HL-60 (cell line): ENCODE results near the gene ARID2.

ENCODE experiments used
- DNase-seq, 2 experiments: peaks; one replicate each; pipeline ENCODE4 v3.0.0-alpha.2; 2010 to 2020; ENCODE audit warnings: low read depth in 1 of 2, low spot score in 1 of 2
- H3K27ac ChIP-seq: fragments of 250-450 bp; sonication (Bioruptor Pico); replicated peaks from 2 replicates; pipeline ENCODE4 v1.5.1; 2020; ENCODE audit warnings: mild to moderate bottlenecking, moderate library complexity
- H3K27me3 ChIP-seq: fragments of 250-450 bp; sonication (Bioruptor Pico); 2 replicates; pipeline ENCODE4 v1.5.1; 2021; ENCODE audit warnings: mild to moderate bottlenecking, moderate library complexity; ENCODE audit not compliant: insufficient read depth, poor library complexity, severe bottlenecking
- H3K4me3 ChIP-seq: replicated peaks from 2 replicates; pipeline ENCODE4 v1.5.1; 2011; ENCODE audit warnings: mild to moderate bottlenecking, control low read depth, low read length; ENCODE audit not compliant: insufficient read depth
- GABPA ChIP-seq: IDR thresholded peaks from 2 replicates; pipeline ENCODE4 v1.6.1; 2012; ENCODE audit warnings: low read depth
- POLR2AphosphoS5 ChIP-seq: IDR thresholded peaks from 2 replicates; pipeline ENCODE4 v1.6.1; 2012; ENCODE audit warnings: low read depth
- SPI1 ChIP-seq: IDR thresholded peaks from 2 replicates; pipeline ENCODE4 v1.6.1; 2012; ENCODE audit warnings: low read depth, mild to moderate bottlenecking, borderline replicate concordance
- TF ChIP-seq, protein P1 (sequence below): IDR thresholded peaks from 2 replicates; pipeline ENCODE4 v1.6.1; 2012; ENCODE audit warnings: low read depth; ENCODE audit not compliant: insufficient replicate concordance
- TF ChIP-seq, protein P2 (sequence below): IDR thresholded peaks from one replicate; pipeline ENCODE4 v1.5.1; 2011; ENCODE audit warnings: low read length, control low read depth, inconsistent platforms; ENCODE audit not compliant: insufficient read depth

Gene ARID2

DNA sequence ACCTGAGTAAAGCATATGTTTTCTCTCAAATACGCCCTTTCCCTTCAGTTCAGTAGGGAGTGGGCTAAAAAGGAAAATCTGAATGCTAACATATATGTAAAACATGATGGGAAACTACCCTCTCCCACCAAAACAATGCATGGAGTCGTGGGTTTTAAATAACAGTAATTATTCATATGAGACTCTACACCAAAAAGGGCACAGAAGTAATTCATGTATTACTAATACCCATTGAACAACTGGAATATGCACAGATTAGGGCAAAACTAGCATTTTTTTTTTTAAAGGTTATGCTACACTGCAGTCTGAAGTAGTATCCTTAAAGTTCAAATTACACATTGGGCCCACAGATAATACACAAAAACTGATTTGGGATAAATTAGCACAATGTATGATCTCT is 8.1 kb upstream of the ARID2 start:
- no peak for TF ChIP-seq GABPA
- TF ChIP-seq POLR2AphosphoS5, result no peak
- TF ChIP-seq, protein P1, sequence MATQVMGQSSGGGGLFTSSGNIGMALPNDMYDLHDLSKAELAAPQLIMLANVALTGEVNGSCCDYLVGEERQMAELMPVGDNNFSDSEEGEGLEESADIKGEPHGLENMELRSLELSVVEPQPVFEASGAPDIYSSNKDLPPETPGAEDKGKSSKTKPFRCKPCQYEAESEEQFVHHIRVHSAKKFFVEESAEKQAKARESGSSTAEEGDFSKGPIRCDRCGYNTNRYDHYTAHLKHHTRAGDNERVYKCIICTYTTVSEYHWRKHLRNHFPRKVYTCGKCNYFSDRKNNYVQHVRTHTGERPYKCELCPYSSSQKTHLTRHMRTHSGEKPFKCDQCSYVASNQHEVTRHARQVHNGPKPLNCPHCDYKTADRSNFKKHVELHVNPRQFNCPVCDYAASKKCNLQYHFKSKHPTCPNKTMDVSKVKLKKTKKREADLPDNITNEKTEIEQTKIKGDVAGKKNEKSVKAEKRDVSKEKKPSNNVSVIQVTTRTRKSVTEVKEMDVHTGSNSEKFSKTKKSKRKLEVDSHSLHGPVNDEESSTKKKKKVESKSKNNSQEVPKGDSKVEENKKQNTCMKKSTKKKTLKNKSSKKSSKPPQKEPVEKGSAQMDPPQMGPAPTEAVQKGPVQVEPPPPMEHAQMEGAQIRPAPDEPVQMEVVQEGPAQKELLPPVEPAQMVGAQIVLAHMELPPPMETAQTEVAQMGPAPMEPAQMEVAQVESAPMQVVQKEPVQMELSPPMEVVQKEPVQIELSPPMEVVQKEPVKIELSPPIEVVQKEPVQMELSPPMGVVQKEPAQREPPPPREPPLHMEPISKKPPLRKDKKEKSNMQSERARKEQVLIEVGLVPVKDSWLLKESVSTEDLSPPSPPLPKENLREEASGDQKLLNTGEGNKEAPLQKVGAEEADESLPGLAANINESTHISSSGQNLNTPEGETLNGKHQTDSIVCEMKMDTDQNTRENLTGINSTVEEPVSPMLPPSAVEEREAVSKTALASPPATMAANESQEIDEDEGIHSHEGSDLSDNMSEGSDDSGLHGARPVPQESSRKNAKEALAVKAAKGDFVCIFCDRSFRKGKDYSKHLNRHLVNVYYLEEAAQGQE, result no peak
- TF ChIP-seq, protein P2, sequence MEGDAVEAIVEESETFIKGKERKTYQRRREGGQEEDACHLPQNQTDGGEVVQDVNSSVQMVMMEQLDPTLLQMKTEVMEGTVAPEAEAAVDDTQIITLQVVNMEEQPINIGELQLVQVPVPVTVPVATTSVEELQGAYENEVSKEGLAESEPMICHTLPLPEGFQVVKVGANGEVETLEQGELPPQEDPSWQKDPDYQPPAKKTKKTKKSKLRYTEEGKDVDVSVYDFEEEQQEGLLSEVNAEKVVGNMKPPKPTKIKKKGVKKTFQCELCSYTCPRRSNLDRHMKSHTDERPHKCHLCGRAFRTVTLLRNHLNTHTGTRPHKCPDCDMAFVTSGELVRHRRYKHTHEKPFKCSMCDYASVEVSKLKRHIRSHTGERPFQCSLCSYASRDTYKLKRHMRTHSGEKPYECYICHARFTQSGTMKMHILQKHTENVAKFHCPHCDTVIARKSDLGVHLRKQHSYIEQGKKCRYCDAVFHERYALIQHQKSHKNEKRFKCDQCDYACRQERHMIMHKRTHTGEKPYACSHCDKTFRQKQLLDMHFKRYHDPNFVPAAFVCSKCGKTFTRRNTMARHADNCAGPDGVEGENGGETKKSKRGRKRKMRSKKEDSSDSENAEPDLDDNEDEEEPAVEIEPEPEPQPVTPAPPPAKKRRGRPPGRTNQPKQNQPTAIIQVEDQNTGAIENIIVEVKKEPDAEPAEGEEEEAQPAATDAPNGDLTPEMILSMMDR, result no peak
- no peak for TF ChIP-seq SPI1
- H3K27me3 ChIP-seq, result no peaks in the 10 kb centered on the region
- no peak for DNase-seq
- H3K27ac ChIP-seq, result no peak overlapping the region
- no peak overlapping the region for H3K4me3 ChIP-seq

DNA sequence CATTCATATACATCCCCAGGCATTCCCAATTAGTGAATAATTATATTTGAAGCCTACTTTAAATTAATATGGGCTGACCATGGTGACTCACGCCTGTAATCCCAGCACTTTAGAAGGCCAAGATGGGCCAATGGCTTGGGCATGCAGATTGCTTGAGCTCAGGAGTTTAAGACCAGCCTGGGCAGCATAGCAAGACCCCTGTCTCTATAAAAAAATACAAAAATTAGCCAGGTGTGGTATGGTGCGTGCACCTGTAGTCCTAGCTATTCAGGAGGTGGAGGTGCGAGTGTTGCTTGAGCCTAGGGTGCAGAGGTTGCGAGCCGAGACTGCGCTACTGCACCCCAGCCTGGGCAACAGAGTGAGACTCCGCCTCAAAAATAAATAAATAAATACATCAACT is 7.6 kb upstream of the ARID2 start:
- TF ChIP-seq, protein P1, result no peak
- no peak for TF ChIP-seq GABPA
- no peak for TF ChIP-seq POLR2AphosphoS5
- TF ChIP-seq SPI1, result no peak
- TF ChIP-seq, protein P2, result no peak
- Histone ChIP-seq H3K4me3 (no peak overlapping the region), H3K27me3 (no peaks in the 10 kb centered on the region), H3K27ac (no peak overlapping the region)
- DNase-seq, result no peak

DNA sequence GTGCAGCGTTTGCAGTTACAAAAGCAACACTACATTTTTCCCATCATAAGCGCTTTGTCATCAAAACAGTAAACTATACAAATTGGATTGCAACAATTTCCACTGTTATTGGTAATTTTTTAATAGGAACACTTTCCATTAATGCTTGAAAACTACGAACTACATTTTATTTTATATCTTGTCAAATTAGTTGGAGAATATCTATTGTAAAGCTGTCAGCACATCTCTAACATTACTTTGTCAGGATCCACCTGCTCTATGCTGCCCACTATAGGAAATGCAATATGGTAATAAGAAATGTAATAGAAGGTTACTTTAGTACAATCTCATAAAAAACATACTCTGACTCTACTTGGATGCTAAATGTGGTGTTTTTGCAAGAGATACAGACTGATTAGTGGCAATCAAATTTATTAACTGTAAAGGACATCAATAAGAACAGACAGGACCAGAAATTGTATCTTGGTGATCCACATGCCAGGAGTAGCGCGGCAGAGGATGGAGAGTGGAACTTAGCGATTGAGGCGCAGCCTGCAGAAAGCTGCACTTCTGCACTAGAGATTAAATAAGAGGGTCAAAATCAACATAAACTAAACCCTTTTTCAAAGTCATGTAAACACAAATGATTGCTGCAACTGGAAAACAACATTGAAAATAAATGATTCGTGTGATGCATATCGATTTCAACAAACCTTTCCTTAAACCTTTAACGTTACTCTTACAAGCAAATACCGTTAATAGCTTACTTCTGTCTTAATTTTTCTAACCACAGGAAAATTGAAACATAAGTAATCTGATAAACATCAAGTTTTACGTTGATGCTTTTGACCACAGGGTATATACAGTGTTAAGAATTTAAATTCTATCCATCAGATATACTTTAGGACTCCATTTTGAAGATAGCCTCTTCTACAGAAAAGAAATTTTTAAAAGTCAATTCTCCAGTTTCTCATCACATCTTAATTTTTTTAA is 3.6 kb upstream of the ARID2 start:
- Histone ChIP-seq H3K27me3 (no peaks in the 10 kb centered on the region), H3K4me3 (peak overlapping the region; percentile 81), H3K27ac (peak overlapping the region; percentile 97)
- DNase-seq, result peak in 1 of 2 experiments; percentile 42
- no peak for TF ChIP-seq SPI1
- no peak for TF ChIP-seq POLR2AphosphoS5
- TF ChIP-seq, protein P2, result peak; percentile 70
- TF ChIP-seq GABPA, result no peak
- TF ChIP-seq, protein P1, result no peak
